B cell (primary cell): ENCODE measurements around the gene CARMIL3. TPM values are rescaled to one million over a fixed set of nuclear protein-coding genes. Genes with fewer than 3 reads are reported as not detected.

Experiments used
- ATAC-seq: fragments of 200-7000 bp; cut with Tn5 transposase; one replicate; pipeline ENCODE4 v1.10.0; 2021; ENCODE audit warnings: low read depth, mild to moderate bottlenecking, moderate number of reproducible peaks, moderate library complexity
- CTCF ChIA-PET: fragments of 350-600 bp; sonication (Branson Sonifier 250); formaldehyde crosslinking; loops from one replicate; lab custom pipeline; 2021; ENCODE audit warnings: antibody characterized with exemption, inconsistent platforms; lab: Charles Lee
- POLR2A ChIA-PET: fragments of 350-600 bp; sonication (Branson Sonifier 250); formaldehyde crosslinking; loops from one replicate; lab custom pipeline; 2021; ENCODE audit warnings: antibody characterized with exemption; lab: Charles Lee
- DNase-seq: peaks from one replicate; pipeline ENCODE4 v3.0.0; 2013
- H2AFZ ChIP-seq: 2 replicates; pipeline ENCODE4 v1.6.1; 2012; ENCODE audit warnings: mild to moderate bottlenecking, low read depth, low read length; ENCODE audit not compliant: insufficient read depth, poor library complexity, severe bottlenecking
- H3K27ac ChIP-seq, 2 donors: 1 replicate in 1 of 2; 2 replicates in 1 of 2; pipeline ENCODE4 v1.5.1; 2012 to 2013; ENCODE audit warnings: low read length in 2 of 2, mild to moderate bottlenecking in 2 of 2, moderate library complexity in 1 of 2
- H3K27me3 ChIP-seq, 4 experiments: fragments of 200-600 bp in 1 of 4; sonication (generic) in 1 of 4; replicated peaks in 1 of 4; 1 replicate in 2 of 4; 2 replicates in 2 of 4; pipeline versions ENCODE4 v1.6.1 to v1.7.0; 2013 to 2016; ENCODE audit warnings: low read length in 3 of 4, mild to moderate bottlenecking in 2 of 4, mixed read lengths in 1 of 4, moderate library complexity in 1 of 4; ENCODE audit not compliant: insufficient read depth in 4 of 4, control insufficient read depth in 3 of 4; ENCODE audit errors: control extremely low read depth in 1 of 4
- H3K36me3 ChIP-seq, 2 experiments: replicated peaks in 1 of 2; 1 replicate in 1 of 2; 2 replicates in 1 of 2; pipeline versions ENCODE4 v1.6.1 to v1.7.1; 2013; ENCODE audit warnings: low read length in 1 of 2; ENCODE audit not compliant: insufficient read depth in 2 of 2, control insufficient read depth in 1 of 2; ENCODE audit errors: control extremely low read depth in 1 of 2, extremely low read depth in 1 of 2
- H3K4me1 ChIP-seq, 2 donors: fragments of 200-600 bp in 1 of 2; sonication (generic) in 1 of 2; 1 replicate in 1 of 2; 2 replicates in 1 of 2; pipeline versions ENCODE4 v1.5.1 to v1.6.1; 2013 to 2017; ENCODE audit warnings: low read length in 2 of 2; ENCODE audit not compliant: control insufficient read depth in 2 of 2, insufficient read depth in 2 of 2
- H3K4me2 ChIP-seq: replicated peaks from 2 replicates; pipeline ENCODE3; 2012; ENCODE audit warnings: mild to moderate bottlenecking, low read depth, low read length; ENCODE audit not compliant: poor library complexity, severe bottlenecking
- H3K4me3 ChIP-seq, 5 experiments: fragments of 200-600 bp in 1 of 5; sonication (generic) in 1 of 5; 1 replicate in 3 of 5; 2 replicates in 2 of 5; pipeline versions ENCODE4 v1.5.1 to v1.7.0; 2011 to 2016; ENCODE audit warnings: low read length in 4 of 5, mild to moderate bottlenecking in 4 of 5, low read depth in 2 of 5, control low read depth in 1 of 5, moderate library complexity in 1 of 5; ENCODE audit not compliant: insufficient read depth in 1 of 5; ENCODE audit errors: control extremely low read depth in 1 of 5, extremely low read depth in 1 of 5
- H3K79me2 ChIP-seq: fragments of 200-600 bp; sonication (generic); one replicate; pipeline ENCODE4 v1.6.0; 2016; ENCODE audit warnings: low read length; ENCODE audit not compliant: control insufficient read depth, insufficient read depth
- H3K9ac ChIP-seq: fragments of 200-600 bp; sonication (generic); 2 replicates; pipeline ENCODE4 v1.6.1; 2017; ENCODE audit warnings: mild to moderate bottlenecking, low read length, moderate library complexity
- H3K9me3 ChIP-seq, 3 donors: one replicate each; pipeline versions ENCODE4 v1.6.1 to v1.7.1; 2013; ENCODE audit warnings: low read length in 2 of 3; ENCODE audit not compliant: control insufficient read depth in 2 of 3, insufficient read depth in 1 of 3; ENCODE audit errors: control extremely low read depth in 1 of 3
- H4K20me1 ChIP-seq: 2 replicates; pipeline ENCODE4 v1.6.0; 2012; ENCODE audit warnings: mild to moderate bottlenecking, low read length; ENCODE audit not compliant: insufficient read depth, control insufficient read depth, poor library complexity, severe bottlenecking
- H3K27ac Mint-ChIP-seq: one replicate; pipeline ENCODE4 v1.8.0; 2021; ENCODE audit warnings: mixed read lengths
- H3K27me3 Mint-ChIP-seq: one replicate; pipeline ENCODE4 v1.8.0; 2021; ENCODE audit warnings: mixed read lengths
- H3K4me1 Mint-ChIP-seq: one replicate; pipeline ENCODE4 v1.8.0; 2021; ENCODE audit warnings: mixed read lengths
- H3K4me3 Mint-ChIP-seq: one replicate; pipeline ENCODE4 v1.8.0; 2021; ENCODE audit warnings: mixed read lengths
- H3K9me3 Mint-ChIP-seq: one replicate; pipeline ENCODE4 v1.8.0; 2022; ENCODE audit warnings: mixed read lengths; ENCODE audit not compliant: insufficient read depth
- CTCF ChIP-seq: fragments of 200-600 bp; IDR thresholded peaks from one replicate; pipeline ENCODE4 v1.8.0; 2022; ENCODE audit warnings: antibody characterized with exemption, mild to moderate bottlenecking
- EZH2 ChIP-seq: IDR thresholded peaks from 2 replicates; pipeline ENCODE4 v1.6.1; 2012; ENCODE audit warnings: borderline replicate concordance, low read depth, mild to moderate bottlenecking, moderate library complexity, low read length; ENCODE audit not compliant: insufficient read depth, poor library complexity, severe bottlenecking
- WGBS: methylation state at CpG from one replicate; pipeline ENCODE4 v1.1.5; 2013; ENCODE audit warnings: missing lambda C conversion rate; ENCODE audit not compliant: insufficient coverage; 5-methylcytosine and 5-hydroxymethylcytosine counted together
- intact Hi-C: fragments of 100-400 bp; cut with micrococcal nuclease; formaldehyde crosslinking; loops from one replicate; pipeline ENCODE4 v1.10.0; 2022
- polyA plus RNA-seq: library from polyadenylated mRNA; depleted of rRNA; stranded (reverse); fragments of >200 nt; gene quantifications from 2 replicates; pipeline ENCODE4 v1.2.3, GENCODE V29; 2012
- total RNA-seq, 2 donors: library from RNA; stranded (reverse); fragments of 120-200 nt in 1 of 2; gene quantifications; 1 replicate in 1 of 2; 2 replicates in 1 of 2; pipeline versions ENCODE4 v1.2.3 to v1.2.4, GENCODE V29; 2013 to 2022

Gene CARMIL3
- total and polyA plus RNA-seq, 2 donors (not counting 1 experiment from before 2014, with no cell fraction given): 1.0 to 7.2 TPM

- H3K4me1 ChIP-seq: no peaks in the 10 kb centered on the region
- DNase-seq (no peak), ATAC-seq (no peak)
- no peaks in the 10 kb centered on the region for H3K36me3 ChIP-seq
- H2AFZ ChIP-seq: no peak overlapping the region
- no peaks in the 10 kb centered on the region for H3K79me2 ChIP-seq
- no peak overlapping the region for H3K9ac ChIP-seq
- intact Hi-C loops: no loop called here
- Mint-ChIP-seq H3K4me3 (no peak overlapping the region), H3K4me1 (no peaks in the 10 kb centered on the region), H3K27ac (no peak overlapping the region), H3K27me3 (peaks cover 4% of the 10 kb centered on the region), H3K9me3 (no peaks in the 10 kb centered on the region)
- ChIA-PET POLR2A (no interaction called here), CTCF (interaction anchor here (1.1 to 1.3 kb wide), 3 partner anchors 22 to 40 kb away, joined by 3 to 4 read pairs (median 3); no protein-coding TSS in a partner anchor)
- H3K4me2 ChIP-seq: no peak overlapping the region
- TF ChIP-seq EZH2: no peak
- no peak for TF ChIP-seq CTCF
- no peaks in the 10 kb centered on the region for H3K9me3 ChIP-seq
- H3K27ac ChIP-seq: no peak overlapping the region
- H4K20me1 ChIP-seq: no peaks in the 10 kb centered on the region
- H3K27me3 ChIP-seq: peaks cover 0 to 4% (median 0%) of the 10 kb centered on the region in 4 experiments
- H3K4me3 ChIP-seq: no peak overlapping the region
- WGBS: 91% methylated on average over 7 of the region's 10 CpGs
Measured at GRCh38 chr14:24068711-24069410, 17.1 kb downstream of the CARMIL3 start.

GRCh38 chr14:24069411-24069735 lies 17.6 kb downstream of the CARMIL3 start:
- CTCF ChIA-PET: interaction anchor here (1.3 kb wide), 1 partner anchor 23 kb away, joined by 3 read pairs; no protein-coding TSS in a partner anchor
- POLR2A ChIA-PET: no interaction called here
- no peak overlapping the region for H3K4me3 Mint-ChIP-seq

More at GRCh38 chr14:24069411-24069735, 17.6 kb downstream of the CARMIL3 start:
- 100% methylated on average over 2 of the region's 6 CpGs for WGBS
- DNase-seq (no peak), ATAC-seq (no peak)
- TF ChIP-seq CTCF (no peak), EZH2 (no peak)
- Histone ChIP-seq H4K20me1 (no peaks in the 10 kb centered on the region), H3K4me2 (no peak overlapping the region), H3K9me3 (no peaks in the 10 kb centered on the region), H3K36me3 (no peaks in the 10 kb centered on the region), H3K9ac (no peak overlapping the region), H3K27ac (no peak overlapping the region), H3K79me2 (no peaks in the 10 kb centered on the region), H3K4me3 (no peak overlapping the region), H2AFZ (no peak overlapping the region), H3K4me1 (no peaks in the 10 kb centered on the region), H3K27me3 (peaks cover 0 to 4% (median 0%) of the 10 kb centered on the region in 4 experiments)
- intact Hi-C loops: no loop called here
- H3K27me3 Mint-ChIP-seq: peaks cover 4% of the 10 kb centered on the region
- no peaks in the 10 kb centered on the region for H3K9me3 Mint-ChIP-seq
- H3K27ac Mint-ChIP-seq: no peak overlapping the region
- no peaks in the 10 kb centered on the region for H3K4me1 Mint-ChIP-seq
